ENCODE data around the gene NME5.

Gene NME5

DNA sequence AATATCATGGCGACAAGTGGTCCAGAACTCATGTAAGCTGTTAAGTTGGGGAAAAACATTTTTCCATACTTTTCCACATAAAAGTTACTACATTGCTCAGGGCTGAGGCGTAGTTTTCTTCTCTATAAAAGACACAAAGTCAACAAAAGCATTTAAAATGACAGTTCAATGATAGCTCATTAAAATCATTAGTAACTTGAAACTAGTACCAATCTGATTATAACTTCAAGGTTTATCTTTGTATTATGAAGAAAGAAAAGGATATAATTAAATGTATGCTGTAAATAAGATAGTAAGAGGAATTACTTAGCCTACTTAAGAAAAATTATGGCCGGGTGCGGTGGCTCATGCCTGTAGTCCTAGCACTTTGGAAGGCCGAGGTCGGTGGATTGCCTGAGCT, 9.9 kb downstream of the NME5 start:
- DNase-seq = no peak

DNA sequence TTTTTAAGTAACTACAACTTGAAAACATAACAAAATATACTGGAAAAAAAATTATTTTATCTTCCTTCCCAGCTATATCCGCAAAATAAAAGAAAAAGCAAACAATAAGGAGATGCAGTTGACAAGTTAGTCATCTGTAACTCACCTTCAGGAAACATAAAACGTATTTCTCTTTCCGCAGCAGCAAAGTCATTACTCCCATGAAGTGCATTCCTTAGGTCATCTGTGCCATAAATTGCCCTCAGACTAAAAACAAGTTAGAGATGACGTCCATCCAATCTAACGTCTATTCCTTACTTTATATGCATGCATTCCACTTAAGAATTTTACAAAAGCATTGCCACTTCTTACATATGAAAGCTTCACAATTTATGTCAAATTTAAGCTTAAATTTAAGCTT, 10.9 kb downstream of the NME5 start:
- no peak for DNase-seq

DNA sequence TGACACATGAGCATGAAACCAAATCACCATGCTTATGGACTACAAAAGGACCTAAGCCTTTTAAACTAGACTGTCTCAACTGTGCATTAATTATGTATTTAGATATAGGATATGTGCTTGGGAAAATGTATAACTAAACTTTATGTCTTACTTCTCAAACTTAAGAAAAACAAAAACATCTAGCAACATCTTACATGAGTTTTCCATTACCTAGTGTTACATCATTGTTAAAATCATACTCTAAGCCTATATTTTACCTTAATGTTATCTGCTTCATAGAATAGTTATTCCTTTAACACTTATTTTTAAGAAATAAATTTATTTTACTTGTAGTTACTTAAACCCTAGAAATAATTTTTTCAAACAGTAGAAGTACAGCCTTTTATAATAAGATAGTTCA, 24.0 kb downstream of the NME5 start:
- no peak for DNase-seq

- DNase-seq = no peak
Measured at GRCh38 chr5:138111937-138112336, 27.3 kb downstream of the NME5 start.

DNA sequence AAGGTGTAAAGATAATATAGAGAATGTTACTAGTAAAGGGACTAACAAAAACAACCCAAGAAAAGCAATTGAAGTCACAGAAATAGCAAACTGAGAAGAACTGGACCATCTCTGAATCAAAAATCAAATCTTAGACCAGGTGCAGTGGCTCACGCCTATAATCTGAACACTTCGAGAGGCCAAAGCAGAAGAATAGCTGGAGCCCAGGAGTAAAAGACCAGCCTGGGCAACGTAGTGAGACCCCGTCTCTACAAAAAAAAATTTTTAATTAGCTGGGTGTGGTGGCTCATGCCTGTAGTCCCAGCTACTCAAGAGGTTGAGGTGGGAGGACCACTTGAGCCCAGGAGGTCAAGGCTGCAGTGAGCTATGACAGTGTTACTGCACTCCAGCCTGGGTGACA, 28.0 kb downstream of the NME5 start:
- no peak for DNase-seq

DNA sequence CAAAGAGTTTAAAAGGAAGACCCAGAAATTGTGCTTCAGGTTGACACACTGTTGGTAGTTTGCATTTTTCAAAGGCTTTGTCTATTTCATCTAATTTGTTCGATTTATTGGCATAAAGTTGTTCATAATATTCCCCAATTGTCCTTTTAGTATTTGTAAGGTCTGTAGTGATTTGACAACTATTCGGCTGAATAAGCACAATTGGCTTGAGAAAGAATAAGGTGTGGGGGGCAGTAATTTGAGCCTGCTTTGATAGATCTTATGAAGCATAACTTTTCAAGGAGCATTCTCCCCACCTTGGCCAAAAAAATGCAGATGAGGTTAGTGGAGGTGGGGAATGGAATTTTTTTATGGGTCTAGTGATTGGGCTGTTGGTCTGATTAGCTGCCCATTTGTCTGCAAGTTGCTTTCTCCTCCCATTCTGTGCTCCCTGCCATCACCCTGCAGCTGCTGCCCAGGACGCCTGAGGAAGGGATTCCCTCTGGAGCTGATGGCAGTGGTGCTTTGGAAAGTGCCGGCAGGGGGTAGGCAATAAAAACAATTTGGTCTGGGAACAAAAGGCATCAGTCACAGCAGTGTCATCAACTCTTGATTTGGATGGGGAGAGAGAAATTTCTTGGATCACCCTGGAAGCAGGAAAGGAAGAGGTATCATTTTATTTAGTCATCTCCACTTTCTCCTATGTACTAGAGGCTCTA, 28.8 kb downstream of the NME5 start:
- peak in 2 of 3 experiments; percentile 44 to 82 for DNase-seq

GRCh38 chr5:138109463-138110265, 29.6 kb downstream of the NME5 start:
- peak in 1 of 3 experiments; percentile 35 for DNase-seq

- DNase-seq = no peak
Measured at GRCh38 chr5:138107213-138107612, 32.0 kb downstream of the NME5 start.

GRCh38 chr5:138105709-138106108, 33.5 kb downstream of the NME5 start:
- no peak for DNase-seq

- DNase-seq = no peak
Measured at GRCh38 chr5:138103319-138103637, 36.0 kb downstream of the NME5 start.

- DNase-seq = no peak
Measured at GRCh38 chr5:138102454-138103318, 36.5 kb downstream of the NME5 start.

DNA sequence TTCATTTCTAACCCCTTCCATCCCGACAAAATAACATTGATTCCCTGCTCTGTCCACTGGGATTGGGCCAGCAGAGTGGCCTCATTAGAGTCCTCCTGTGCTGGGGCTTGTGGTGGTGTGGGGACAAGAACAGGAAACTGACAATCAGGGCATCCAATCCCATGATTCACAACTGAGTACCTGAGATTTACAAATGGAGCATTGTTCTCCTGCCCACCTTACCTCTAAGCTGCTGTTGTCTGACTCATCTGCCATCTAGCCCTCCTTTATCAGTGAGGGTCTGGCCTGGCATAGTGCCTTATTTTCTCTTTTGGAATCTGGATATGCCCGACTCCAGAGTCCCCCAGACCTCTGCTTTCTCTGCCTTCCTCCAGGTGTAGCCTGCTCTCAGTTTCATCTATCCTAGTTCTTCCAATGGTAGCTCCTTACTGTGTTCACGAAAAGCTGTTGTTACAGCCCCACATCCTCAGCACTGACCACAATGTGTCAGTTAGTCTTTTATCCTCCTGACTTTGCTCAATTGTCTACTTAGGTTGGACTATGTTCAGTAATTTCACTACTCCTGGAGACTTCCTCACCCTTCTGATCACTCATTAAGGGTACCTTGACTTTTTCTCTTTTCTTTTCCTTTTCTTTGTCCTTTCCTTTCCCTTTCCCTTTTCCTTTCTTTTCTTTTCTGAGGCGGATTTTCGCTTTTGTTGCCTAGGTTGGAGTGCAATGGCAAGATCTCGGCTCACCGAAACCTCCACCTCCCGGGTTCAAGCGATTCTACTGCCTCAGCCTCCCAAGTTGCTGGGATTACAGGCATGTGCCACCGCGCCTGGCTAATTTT, 42.0 kb downstream of the NME5 start:
- DNase-seq = no peak

- no peak for DNase-seq
Measured at GRCh38 chr5:138096363-138096762, 42.9 kb downstream of the NME5 start.

- no peak for DNase-seq
Measured at GRCh38 chr5:138095100-138095907, 43.9 kb downstream of the NME5 start.

DNA sequence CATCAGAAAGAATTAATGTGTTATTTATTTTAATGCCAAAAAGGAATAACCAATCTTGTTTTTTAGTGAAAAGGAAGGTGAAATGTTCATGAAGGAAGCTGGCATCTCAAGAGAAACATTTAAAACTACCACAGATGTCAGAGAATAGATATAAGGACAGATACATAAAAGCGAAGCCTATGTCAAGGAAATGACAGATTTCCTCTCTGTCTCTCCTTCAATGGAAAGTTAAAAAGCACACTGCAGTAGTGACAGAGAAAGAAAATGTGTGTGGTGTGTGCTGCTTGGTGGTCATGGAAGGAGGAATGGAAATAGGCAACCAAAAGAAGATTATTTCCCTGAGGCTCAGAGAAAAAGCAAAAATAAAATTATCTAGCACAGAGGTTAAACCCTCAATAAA, 46.2 kb downstream of the NME5 start:
- no peak for DNase-seq

DNA sequence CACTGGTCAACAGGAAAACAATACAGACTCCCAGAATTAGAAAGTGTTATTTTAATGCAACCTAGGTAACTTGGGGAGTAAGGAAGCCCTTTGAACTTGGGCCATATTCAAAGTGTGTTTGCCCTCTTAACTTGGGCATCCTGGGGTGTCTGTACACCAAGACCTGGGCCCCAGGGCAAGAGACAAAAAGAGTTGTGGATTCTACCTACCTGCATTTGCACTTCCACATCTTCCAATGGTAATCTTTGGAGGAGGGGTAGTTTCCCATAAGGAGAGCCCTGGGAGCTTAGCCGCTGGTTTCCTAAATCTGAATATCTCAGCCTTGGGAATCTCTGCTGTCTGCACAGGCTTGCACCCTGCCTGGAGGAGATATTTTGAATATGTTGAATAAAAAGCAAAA, 46.9 kb downstream of the NME5 start:
- DNase-seq = no peak

- DNase-seq = no peak
Measured at GRCh38 chr5:138091685-138092084, 47.5 kb downstream of the NME5 start.

- no peak for DNase-seq
Measured at GRCh38 chr5:138083702-138084101, 55.5 kb downstream of the NME5 start, which contains the start of gene WNT8A. Gene WNT8A (plus strand): TSS chr5:138084033. CDS start chr5:138084128, 95 bp downstream.

GRCh38 chr5:138082033-138082432, 57.2 kb downstream of the NME5 start:
- DNase-seq = no peak

- no peak for DNase-seq
Measured at GRCh38 chr5:138078006-138078643, 61.1 kb downstream of the NME5 start.

DNA sequence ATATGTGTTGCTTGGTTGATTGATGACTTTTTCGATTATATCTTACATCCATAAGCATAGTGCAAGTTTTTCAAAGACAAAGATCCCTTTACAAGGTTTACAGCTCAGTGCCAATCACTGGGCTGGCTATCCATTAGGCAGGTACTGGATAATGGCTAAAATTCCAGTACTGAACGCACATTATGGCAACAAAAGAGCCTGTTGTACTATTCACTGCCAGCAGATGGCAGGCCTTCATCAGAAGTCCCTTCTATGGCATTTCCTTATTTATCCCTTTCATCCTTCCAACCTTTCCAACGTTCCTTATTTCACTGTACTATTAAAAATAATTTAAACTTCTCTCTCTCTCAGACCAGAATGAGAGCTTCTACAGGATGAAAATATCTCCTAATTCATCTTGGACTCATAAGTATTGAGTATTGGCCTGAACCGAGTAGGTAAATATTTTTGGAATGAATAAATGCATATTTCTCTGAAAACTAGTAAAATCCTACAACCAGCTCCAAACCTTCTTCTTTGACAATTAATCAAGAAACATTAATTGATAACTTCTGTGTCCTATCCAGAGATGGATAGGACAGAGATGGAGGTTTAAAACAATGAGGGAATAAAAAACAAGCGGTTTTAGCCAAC, 62.0 kb downstream of the NME5 start:
- peak; percentile 10 to 75 (median 71) for DNase-seq
